Loucy (cell line): ENCODE measurements around the gene ZNF468.
"Not testable (repeated sequence)": the region's sequence is repeated elsewhere in the genome, so short reads cannot be mapped to it uniquely, and the experiment has no call there.

Experiments used
- H2AFZ ChIP-seq: fragments of 200-600 bp; sonication (generic); 2 replicates; pipeline ENCODE4 v1.6.0; 2016; ENCODE audit warnings: antibody characterized with exemption, mild to moderate bottlenecking, low read length, moderate library complexity
- H3F3A ChIP-seq: fragments of 200-600 bp; 2 replicates; pipeline ENCODE4 v1.6.0; 2016; ENCODE audit warnings: antibody characterized with exemption, low read depth, mild to moderate bottlenecking
- H3K27me3 ChIP-seq: fragments of 200-600 bp; sonication (generic); 2 replicates; pipeline ENCODE4 v1.6.1; 2014; ENCODE audit warnings: low read length, mild to moderate bottlenecking; ENCODE audit not compliant: insufficient read depth, poor library complexity, severe bottlenecking
- H3K36me3 ChIP-seq: fragments of 200-600 bp; sonication (generic); 2 replicates; pipeline ENCODE4 v1.6.1; 2016; ENCODE audit warnings: low read length; ENCODE audit not compliant: insufficient read depth
- H3K4me1 ChIP-seq: fragments of 200-600 bp; sonication (generic); 2 replicates; pipeline ENCODE4 v1.5.1; 2014; ENCODE audit warnings: low read length, mild to moderate bottlenecking; ENCODE audit not compliant: insufficient read depth, poor library complexity, severe bottlenecking
- H3K4me2 ChIP-seq: fragments of 200-600 bp; sonication (generic); 2 replicates; pipeline ENCODE4 v1.6.0; 2014; ENCODE audit warnings: antibody characterized with exemption, low read length, low read depth, mild to moderate bottlenecking; ENCODE audit not compliant: poor library complexity, severe bottlenecking
- H3K4me3 ChIP-seq: fragments of 200-600 bp; sonication (generic); 2 replicates; pipeline ENCODE4 v1.5.1; 2014; ENCODE audit warnings: low read length, mild to moderate bottlenecking, mixed read lengths; ENCODE audit not compliant: poor library complexity, severe bottlenecking
- H3K79me2 ChIP-seq: fragments of 200-600 bp; sonication (generic); 2 replicates; pipeline ENCODE4 v1.6.1; 2014; ENCODE audit warnings: low read length; ENCODE audit not compliant: insufficient read depth
- H3K9ac ChIP-seq: fragments of 200-600 bp; sonication (generic); 2 replicates; pipeline ENCODE4 v1.6.0; 2014; ENCODE audit warnings: mild to moderate bottlenecking, low read depth, low read length, moderate library complexity; ENCODE audit not compliant: poor library complexity, severe bottlenecking
- H3K9me2 ChIP-seq: fragments of 200-600 bp; sonication (generic); replicated peaks from 2 replicates; pipeline ENCODE4 v1.6.1; 2016; ENCODE audit warnings: low read depth, low read length, mixed read lengths
- H3K9me3 ChIP-seq: fragments of 200-600 bp; sonication (generic); 2 replicates; pipeline ENCODE4 v1.6.1; 2014; ENCODE audit warnings: mild to moderate bottlenecking, antibody characterized with exemption, low read length, low read depth; ENCODE audit not compliant: insufficient read depth
- H4K20me1 ChIP-seq: fragments of 200-600 bp; sonication (generic); 2 replicates; pipeline ENCODE4 v1.6.0; 2014; ENCODE audit warnings: antibody characterized with exemption, low read length, mild to moderate bottlenecking; ENCODE audit not compliant: insufficient read depth, poor library complexity, severe bottlenecking
- CTCF ChIP-seq: fragments of 200-600 bp; sonication (generic); conservative IDR thresholded peaks from 2 replicates; pipeline ENCODE4 v1.5.1; 2014; ENCODE audit warnings: mild to moderate bottlenecking, antibody characterized with exemption, low read length
- EZH2phosphoT487 ChIP-seq: fragments of 200-600 bp; IDR thresholded peaks from 2 replicates; pipeline ENCODE4 v1.6.1; 2018; ENCODE audit warnings: antibody characterized with exemption, mild to moderate bottlenecking, moderate library complexity, borderline replicate concordance

The ZNF468 gene

GRCh38 chr19:52857378-52858191, at the start of gene ZNF468:
Gene ZNF468, minus strand, starts transcription at chr19:52857619. Its CDS starts 3,347 bp downstream, at chr19:52854272.
- H3K9ac ChIP-seq = peak within 1 kb of the TSS; percentile 85

GRCh38 chr19:52904052-52904780, 46.8 kb upstream of the ZNF468 start:
- peaks cover 24% of the 10 kb centered on the region; the same call in 1 of the 2 replicates for H3K36me3 ChIP-seq
- H2AFZ ChIP-seq, H3K4me3 ChIP-seq, H3K9ac ChIP-seq, H3K79me2 ChIP-seq, H3K9me3 ChIP-seq, H3K9me2 ChIP-seq, H3F3A ChIP-seq, H3K4me2 ChIP-seq, H3K4me1 ChIP-seq, H4K20me1 ChIP-seq, H3K27me3 ChIP-seq: not testable (repeated sequence)

More at GRCh38 chr19:52857378-52858191, at the start of gene ZNF468:
- H3K4me2 ChIP-seq = peak within 1 kb of the TSS; percentile 90
- H4K20me1 ChIP-seq, H3K9me3 ChIP-seq, H3K9me2 ChIP-seq, H3F3A ChIP-seq, H3K27me3 ChIP-seq: not testable (repeated sequence)
- H3K36me3 ChIP-seq = peaks cover 13% of the 10 kb centered on the region; the same call in 1 of the 2 replicates
- H2AFZ ChIP-seq = peak within 1 kb of the TSS; percentile 100
- peaks cover 14% of the 10 kb centered on the region for H3K79me2 ChIP-seq
- H3K4me3 ChIP-seq = peak within 1 kb of the TSS; percentile 96
- peaks cover 10% of the 10 kb centered on the region for H3K4me1 ChIP-seq

GRCh38 chr19:52901842-52902241, 44.4 kb upstream of the ZNF468 start:
- Histone ChIP-seq H3K9me2 (no peaks in the 10 kb centered on the region), H4K20me1 (peaks cover 1% of the 10 kb centered on the region), H3F3A (no peaks in the 10 kb centered on the region), H3K27me3 (no peaks in the 10 kb centered on the region), H3K4me1 (no peaks in the 10 kb centered on the region), H3K79me2 (peaks cover 6% of the 10 kb centered on the region), H3K9me3 (no peaks in the 10 kb centered on the region), H3K9ac (no peak overlapping the region), H2AFZ (no peak overlapping the region), H3K4me2 (no peak overlapping the region), H3K36me3 (peaks cover 11% of the 10 kb centered on the region; the same call in 1 of the 2 replicates), H3K4me3 (no peak overlapping the region)
- TF ChIP-seq EZH2phosphoT487 (no peak), CTCF (no peak)

- H3K4me1 ChIP-seq, H3K4me2 ChIP-seq, H3F3A ChIP-seq, H3K27me3 ChIP-seq, H3K9me2 ChIP-seq, H3K36me3 ChIP-seq, H3K9ac ChIP-seq, H4K20me1 ChIP-seq, H2AFZ ChIP-seq, H3K9me3 ChIP-seq, H3K4me3 ChIP-seq: not testable (repeated sequence)
- H3K79me2 ChIP-seq = peaks cover 37% of the 10 kb centered on the region
Observed at GRCh38 chr19:52898596-52898995, 41.2 kb upstream of the ZNF468 start.
